Mesenteric fat pad (tissue), 1 donor: Measurements from ENCODE around the gene HARBI1. TPM values are rescaled to one million over a fixed set of nuclear protein-coding genes. Genes with fewer than 3 reads are reported as not detected.

Experiments used
- DNase-seq: peaks from one replicate; pipeline ENCODE4 v3.0.0-alpha.2; 2020; ENCODE audit warnings: low spot score
- total RNA-seq: library from RNA; stranded (reverse); fragmentation: NEBNext Ultra II Directional; extraction: Animal tissue kit (Norgen Biotek cat#: 25700); gene quantifications from one replicate; pipeline ENCODE4 v1.2.1, GENCODE V29; 2021
- donor health status: DM: yes; HTN: yes; CAD: no.

Gene HARBI1
- total RNA-seq, 1 donor from 2014 or later, result 4.9 TPM

DNA sequence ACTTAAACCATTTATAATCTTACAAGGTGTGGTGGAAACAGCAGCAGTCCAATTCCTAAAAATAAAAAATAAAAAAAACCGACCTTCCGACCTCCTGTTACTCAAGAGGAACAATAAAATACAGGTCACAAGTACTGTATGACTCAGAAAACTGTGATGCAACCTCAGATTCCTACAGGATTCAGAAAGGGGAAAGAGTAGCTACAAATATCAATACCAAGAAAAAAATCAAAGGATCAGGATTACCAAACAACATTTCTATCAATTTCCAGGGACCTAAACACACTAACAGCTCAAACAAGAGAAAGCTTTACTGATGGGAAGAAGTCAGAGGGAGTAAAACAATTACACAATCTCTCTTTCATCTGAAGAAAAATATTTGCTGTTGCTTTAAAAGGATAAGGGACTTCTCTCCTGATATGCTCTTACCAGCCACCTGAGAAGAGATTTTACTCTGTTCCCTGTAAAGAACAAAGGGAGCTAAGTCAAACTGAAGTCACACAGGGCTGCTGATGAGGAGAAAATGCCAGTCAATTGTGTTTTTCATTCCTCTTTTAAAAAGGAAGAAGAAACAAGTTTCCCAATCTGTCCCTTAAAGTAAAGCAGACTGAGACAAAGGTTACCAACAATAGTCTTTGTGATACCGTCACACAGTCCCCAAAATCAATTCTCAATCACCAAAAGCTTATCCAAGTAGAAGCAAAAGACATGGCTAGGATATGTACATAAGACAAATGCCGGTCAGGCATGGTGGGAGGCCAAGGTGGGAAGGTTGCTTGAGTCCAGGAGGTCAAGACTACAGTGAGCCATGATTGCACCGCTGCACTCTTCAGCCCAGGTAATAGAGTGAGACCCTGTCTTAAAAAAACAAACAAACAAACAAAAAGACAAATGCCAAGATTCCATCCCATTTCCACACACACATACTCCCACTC, 62.5 kb downstream of the HARBI1 start:
- DNase-seq, result no peak

GRCh38 chr11:46553814-46554212, 63.2 kb downstream of the HARBI1 start:
- DNase-seq, result no peak

Other genes starting within 250 kb of the HARBI1 start
- gene MDK, start 235.6 kb downstream of the HARBI1 start, total RNA-seq, result 13.9 TPM
- not detected for gene CHRM4, start 225.5 kb downstream of the HARBI1 start, total RNA-seq
- gene AMBRA1, start 23.2 kb downstream of the HARBI1 start, total RNA-seq, result 22.3 TPM
- 49.7 TPM for gene ATG13, start 326 bp upstream of the HARBI1 start, total RNA-seq
- gene ARHGAP1, start 83.4 kb upstream of the HARBI1 start, total RNA-seq, result 103 TPM
- 5.8 TPM for gene ZNF408, start 83.8 kb upstream of the HARBI1 start, total RNA-seq
- not detected for gene F2, start 102.0 kb upstream of the HARBI1 start, total RNA-seq
- gene CKAP5, start 229.1 kb upstream of the HARBI1 start, total RNA-seq, result 54.4 TPM